ENCODE data around the gene IRF5.

GRCh38 chr7:128906766-128907559, 30.8 kb upstream of the IRF5 start:
- TF ChIP-seq EZH2 (optimal IDR thresholded peaks at IDR 0.05; ENCODE audit: low read depth, low read length), result no peak
- TF ChIP-seq, protein P1, sequence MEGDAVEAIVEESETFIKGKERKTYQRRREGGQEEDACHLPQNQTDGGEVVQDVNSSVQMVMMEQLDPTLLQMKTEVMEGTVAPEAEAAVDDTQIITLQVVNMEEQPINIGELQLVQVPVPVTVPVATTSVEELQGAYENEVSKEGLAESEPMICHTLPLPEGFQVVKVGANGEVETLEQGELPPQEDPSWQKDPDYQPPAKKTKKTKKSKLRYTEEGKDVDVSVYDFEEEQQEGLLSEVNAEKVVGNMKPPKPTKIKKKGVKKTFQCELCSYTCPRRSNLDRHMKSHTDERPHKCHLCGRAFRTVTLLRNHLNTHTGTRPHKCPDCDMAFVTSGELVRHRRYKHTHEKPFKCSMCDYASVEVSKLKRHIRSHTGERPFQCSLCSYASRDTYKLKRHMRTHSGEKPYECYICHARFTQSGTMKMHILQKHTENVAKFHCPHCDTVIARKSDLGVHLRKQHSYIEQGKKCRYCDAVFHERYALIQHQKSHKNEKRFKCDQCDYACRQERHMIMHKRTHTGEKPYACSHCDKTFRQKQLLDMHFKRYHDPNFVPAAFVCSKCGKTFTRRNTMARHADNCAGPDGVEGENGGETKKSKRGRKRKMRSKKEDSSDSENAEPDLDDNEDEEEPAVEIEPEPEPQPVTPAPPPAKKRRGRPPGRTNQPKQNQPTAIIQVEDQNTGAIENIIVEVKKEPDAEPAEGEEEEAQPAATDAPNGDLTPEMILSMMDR (IDR thresholded peaks at IDR 0.05; ENCODE audit: low read length), result no peak

Data from MM.1S (cell line).